GM12873 (cell line): ENCODE results near the gene PPM1H.

Experiments
- TF ChIP-seq, protein P1 (sequence below): IDR thresholded peaks from 2 replicates; pipeline ENCODE4 v1.5.1; 2012; ENCODE audit warnings: low read depth, mild to moderate bottlenecking, moderate library complexity, low read length, control low read depth; ENCODE audit not compliant: insufficient read depth; ENCODE audit errors: missing control alignments

The PPM1H gene

DNA sequence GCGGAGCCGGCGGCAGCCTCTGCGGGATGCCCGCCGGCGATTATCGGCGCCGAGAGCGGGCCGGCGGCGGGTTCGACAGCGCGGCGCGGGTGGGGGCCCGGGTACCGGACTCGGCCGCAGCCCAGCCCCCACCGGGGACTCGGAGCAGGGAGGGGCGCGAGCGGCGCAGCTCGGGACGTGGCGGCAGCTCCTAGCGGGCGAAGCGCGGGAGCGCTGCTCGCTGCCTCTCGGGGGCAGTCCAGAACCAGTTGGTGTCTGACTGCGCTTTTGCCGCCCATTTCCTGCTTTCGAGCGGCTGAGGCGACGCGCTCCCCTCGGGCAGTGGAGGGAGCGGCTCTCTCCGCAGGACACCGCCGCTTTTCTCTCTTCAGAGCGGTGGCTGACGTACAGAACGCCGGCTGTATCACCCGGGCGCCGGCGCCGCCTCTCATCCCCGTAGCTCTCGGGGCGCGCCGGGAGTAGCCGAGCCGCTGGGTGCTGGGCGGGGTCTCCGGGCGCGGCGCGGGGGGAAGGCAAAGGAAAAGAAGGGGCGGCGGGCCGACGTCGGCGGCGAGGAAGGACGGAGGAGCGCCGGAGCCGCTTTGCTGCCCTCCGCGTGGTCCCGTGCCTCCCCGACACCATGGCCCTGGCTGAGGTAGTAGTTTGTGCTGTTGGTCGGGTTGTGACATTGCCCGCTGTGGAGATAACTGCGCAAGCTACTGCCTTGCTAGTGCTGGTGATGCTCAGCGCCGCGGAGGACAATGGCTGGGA is 331.7 kb downstream of the PPM1H start:
- TF ChIP-seq, protein P1, sequence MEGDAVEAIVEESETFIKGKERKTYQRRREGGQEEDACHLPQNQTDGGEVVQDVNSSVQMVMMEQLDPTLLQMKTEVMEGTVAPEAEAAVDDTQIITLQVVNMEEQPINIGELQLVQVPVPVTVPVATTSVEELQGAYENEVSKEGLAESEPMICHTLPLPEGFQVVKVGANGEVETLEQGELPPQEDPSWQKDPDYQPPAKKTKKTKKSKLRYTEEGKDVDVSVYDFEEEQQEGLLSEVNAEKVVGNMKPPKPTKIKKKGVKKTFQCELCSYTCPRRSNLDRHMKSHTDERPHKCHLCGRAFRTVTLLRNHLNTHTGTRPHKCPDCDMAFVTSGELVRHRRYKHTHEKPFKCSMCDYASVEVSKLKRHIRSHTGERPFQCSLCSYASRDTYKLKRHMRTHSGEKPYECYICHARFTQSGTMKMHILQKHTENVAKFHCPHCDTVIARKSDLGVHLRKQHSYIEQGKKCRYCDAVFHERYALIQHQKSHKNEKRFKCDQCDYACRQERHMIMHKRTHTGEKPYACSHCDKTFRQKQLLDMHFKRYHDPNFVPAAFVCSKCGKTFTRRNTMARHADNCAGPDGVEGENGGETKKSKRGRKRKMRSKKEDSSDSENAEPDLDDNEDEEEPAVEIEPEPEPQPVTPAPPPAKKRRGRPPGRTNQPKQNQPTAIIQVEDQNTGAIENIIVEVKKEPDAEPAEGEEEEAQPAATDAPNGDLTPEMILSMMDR: peak; percentile 56

GRCh38 chr12:62602255-62603060 is 332.5 kb downstream of the PPM1H start:
- TF ChIP-seq, protein P1: no peak

GRCh38 chr12:62601765-62602164 is 333.2 kb downstream of the PPM1H start:
- TF ChIP-seq, protein P1: no peak

DNA sequence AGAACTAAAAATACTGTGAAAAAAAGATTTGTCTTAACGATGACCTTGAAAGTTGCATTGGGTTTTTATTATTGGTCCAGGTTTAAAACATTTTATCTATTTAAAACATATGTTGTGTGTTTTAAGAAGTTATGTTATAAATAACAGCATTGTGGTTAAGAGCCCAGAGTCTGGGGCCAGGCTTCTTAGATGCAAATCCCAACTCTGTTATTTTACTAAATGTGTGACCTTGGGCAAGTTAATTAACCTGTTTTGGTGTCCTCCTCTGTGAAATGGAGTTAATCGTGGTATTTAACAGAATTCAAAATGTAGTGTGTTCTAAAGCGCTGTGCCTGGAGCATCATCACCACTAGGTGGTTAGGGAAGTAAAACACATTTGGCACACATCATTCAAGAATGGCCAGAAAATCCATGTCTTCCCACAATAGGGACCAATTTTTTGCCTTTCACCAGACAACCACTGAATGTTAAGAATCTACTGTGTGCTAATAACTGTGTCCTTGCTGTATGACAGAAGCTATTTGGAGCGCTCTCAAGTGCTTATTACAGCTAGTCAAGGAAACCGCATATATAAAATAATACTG is 335.0 kb downstream of the PPM1H start:
- TF ChIP-seq, protein P1: peak; percentile 27

DNA sequence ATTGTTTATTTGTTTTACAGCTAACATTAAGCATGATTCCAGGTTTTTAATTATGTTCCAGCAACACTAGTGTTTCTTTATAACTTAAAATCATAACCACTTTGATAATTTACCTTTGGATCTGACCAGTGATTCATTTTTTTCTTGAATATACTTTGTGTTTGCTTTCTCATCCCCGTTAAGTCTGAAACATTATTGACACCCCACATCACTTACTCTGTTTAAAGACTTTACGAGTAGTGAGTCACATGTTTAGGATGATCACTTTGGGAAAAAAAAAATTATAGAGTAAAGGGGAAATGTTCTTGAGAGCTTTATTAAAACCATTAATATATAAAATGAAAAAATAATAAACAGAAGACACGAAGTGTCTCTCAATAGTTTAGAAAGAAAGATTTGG is 336.1 kb downstream of the PPM1H start:
- TF ChIP-seq, protein P1: no peak

GRCh38 chr12:62597253-62597652 is 337.7 kb downstream of the PPM1H start:
- TF ChIP-seq, protein P1: no peak
